ENCODE results near the gene OLFML2A.
"Not testable (repeated sequence)": the region's sequence is repeated elsewhere in the genome, so short reads cannot be mapped to it uniquely, and the experiment has no call there.

OLFML2A gene

GRCh38 chr9:124761710-124762109, 15.2 kb upstream of the OLFML2A start:
- no peak for DNase-seq

DNA sequence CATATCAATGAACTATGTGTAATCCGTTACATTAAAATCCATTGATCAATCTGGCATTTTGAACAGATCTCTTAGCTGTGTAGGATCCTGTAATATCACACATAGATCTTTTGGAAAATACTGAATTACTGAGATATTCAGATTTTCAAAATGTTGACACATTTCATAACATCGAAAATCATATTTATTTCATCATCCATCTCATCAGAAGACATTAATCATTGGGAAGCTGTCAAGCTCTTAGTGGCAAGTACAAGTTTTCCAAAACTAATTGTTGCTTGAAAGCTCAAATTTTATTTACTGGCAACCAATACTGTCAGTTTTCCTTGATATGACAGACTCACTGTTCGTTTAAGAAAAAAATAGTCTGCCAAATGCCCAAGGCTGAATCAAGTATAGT, 14.3 kb upstream of the OLFML2A start:
- DNase-seq, result no peak

- no peak for DNase-seq
Observed at GRCh38 chr9:124764774-124765438, 12.0 kb upstream of the OLFML2A start.

DNA sequence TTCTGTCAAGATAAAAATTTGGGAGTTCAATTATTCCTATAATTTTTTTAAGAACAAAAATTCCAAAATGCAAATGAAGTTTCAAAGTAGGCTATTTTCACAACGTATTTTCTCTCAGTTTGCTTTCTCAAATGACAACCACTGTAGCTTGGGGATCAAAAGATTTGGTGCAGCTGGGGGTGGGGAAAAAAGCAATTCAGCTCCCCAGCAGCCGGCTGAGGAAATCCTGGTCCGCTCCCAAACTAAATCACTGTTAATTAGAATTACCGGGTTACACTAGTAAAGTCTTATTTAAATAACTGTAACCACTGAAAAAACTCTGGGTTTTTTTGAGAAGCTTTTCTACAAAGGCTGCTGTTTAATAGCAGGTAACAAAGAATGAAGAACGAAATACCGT, 11.5 kb upstream of the OLFML2A start:
- no peak for DNase-seq

- DNase-seq, result no peak
Observed at GRCh38 chr9:124766326-124766725, 10.6 kb upstream of the OLFML2A start.

- DNase-seq, result no peak
Observed at GRCh38 chr9:124766815-124767554, 9.9 kb upstream of the OLFML2A start.

GRCh38 chr9:124767821-124768220, 9.1 kb upstream of the OLFML2A start:
- DNase-seq, result no peak

DNA sequence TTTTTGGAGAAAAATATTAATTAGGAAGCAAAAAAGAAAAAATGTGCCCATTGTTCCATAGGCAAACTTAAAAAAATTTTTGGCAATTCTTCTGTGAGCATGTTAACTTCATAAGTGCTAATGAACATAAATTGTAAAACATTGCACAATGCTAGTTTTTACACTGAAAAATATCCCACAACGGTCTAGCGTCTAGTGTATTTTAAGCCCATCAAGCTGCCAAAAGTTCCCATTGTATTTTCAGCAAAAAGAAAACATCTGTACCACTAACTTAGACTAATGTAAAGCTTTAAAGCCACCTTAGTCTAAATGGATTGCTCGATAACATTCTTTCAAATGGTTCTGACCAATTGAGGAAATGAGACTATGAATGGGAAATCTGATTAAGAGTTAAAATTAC, 8.6 kb upstream of the OLFML2A start:
- no peak for DNase-seq

GRCh38 chr9:124768750-124769548, 8.0 kb upstream of the OLFML2A start:
- no peak for DNase-seq

DNA sequence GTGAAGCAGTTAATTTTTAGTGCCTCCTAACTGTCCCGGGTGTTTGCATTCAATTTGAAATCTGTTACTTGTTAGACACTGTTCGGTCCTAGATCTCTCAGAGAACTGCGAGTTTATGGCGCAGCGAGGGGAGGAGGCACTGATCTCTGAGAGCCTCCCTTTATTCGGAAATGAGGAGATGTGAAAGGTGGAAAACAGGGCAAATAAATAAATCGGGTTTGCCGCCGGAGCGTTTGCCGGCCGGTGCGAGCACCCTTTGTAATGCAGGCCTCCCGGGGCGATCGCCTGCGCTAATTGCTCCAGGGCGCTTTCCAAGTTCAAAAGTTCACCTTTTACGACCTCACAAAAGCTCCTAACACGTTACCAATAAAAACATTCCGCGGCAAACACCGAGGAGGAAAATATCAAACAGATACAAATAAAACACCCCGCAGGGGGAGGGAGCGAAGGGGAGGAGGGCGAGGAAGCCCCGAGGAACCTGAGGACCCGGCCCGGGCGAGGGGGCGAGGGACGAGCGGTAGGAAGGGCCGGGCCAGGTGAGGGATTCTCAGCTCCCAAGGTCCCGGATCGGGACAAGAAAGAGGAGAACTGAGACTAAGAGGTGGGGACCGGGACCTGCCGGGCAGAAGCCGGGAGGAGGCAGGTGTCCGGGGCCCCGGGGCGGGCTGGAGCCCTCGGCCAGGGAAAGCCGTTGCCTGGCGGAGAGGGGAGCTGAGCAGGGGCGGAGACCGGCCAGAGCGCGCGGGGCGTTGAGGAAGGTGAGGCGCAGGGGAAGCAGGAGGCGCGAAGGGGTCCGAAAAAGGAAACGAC, 7.2 kb upstream of the OLFML2A start:
- peak; percentile 24 for DNase-seq

DNA sequence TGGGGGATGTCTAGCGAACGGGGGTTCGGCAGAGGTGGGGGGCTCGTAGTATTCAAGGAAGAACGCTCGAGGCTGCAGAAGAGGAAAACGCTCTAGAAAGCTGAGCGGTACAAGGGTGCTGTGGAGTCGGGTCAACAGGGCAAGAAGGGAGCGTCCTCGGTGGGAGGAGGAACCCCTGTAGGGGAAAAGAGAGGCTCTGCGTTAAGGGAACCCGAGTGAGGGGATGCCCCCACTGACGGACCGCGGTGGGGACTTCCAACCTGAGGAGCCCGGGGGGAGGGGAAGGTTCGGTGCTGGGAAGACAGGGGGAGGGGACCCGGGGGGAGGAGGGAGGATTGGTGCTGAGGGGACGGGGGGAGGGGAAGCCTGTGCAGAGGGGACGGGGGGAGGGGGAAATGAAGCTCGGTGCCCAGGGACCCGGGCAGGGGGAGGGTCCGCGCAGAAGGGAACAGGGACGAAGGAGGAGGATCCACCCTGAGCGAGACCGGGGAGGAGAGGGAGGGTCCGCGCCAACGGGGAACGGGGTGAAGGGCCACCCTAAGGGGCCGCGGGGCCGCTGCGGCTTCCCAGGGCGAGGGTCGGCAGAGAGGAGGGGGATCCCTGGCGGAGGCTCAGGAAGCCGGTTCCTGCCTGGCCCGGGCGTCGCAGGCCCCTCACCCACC, 6.4 kb upstream of the OLFML2A start:
- peak; percentile 20 for DNase-seq

DNA sequence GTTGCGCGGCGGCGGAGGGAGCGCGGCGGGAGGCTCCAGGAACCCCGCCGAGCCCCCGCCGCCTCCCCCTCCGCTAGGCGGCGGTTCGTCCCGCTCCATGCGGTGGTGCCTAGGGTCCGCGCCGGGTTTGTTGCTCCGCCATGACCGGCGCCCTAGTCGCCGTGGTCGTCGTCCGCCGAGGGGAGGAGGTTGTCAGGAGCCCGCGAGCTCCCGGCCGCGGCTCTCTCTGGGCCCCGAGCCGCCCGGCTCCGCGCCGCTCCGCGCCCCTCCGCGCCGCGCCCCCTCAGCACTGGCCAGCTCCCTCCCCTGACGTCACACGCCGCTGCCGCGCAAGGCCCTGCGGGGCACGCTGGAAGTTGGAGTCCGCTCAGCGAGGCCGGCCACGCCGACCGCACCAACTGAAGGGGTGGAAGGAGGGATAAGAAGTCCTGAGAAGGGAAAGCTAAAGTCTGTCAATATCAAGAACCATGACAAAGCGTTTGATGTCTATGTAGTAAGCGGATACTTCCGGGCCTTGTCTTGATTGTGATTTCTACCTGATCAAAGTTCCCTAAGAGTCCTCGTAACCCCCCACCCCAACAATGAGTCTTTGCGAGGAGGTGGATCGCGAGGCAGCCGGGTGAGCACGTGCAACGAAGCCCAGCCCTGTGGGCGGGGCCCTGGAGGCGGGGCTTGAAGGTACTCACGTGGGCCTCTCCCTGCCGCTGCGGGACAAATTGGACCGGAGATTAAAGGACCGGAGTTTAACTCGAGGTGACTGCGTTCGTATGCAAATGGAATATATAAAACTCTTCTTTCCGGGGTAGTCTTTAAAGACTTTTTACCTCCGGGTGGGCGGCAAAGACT, 5.7 kb upstream of the OLFML2A start, which contains the start of gene NR6A1:
Gene NR6A1, minus strand, starts transcription at position 291 of the 846 bp plus-strand sequence.
- DNase-seq, result peak; percentile 97

GRCh38 chr9:124771867-124772679, 4.9 kb upstream of the OLFML2A start:
- peak; percentile 54 for DNase-seq

DNA sequence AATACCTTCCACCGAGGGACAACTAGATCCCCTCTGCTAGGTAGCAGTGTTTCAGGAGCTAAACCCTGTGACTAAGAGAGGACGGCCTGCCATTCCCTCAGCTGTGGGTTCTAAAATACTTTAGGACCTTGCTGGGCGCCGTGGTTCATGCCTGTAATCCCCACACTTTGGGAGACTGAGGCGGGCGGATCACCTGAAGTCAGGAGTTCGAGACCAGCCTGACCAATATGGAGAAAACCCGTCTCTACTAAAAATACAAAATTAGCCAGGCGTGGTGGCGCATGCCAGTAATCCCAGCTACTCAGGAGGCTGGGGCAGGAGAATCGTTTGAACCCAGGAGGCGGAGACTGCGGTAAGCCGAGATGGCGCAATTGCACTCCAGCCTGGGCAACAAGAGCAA, 4.1 kb upstream of the OLFML2A start:
- DNase-seq, result not testable (repeated sequence)

GRCh38 chr9:124773473-124774128, 3.3 kb upstream of the OLFML2A start:
- DNase-seq, result no peak

DNA sequence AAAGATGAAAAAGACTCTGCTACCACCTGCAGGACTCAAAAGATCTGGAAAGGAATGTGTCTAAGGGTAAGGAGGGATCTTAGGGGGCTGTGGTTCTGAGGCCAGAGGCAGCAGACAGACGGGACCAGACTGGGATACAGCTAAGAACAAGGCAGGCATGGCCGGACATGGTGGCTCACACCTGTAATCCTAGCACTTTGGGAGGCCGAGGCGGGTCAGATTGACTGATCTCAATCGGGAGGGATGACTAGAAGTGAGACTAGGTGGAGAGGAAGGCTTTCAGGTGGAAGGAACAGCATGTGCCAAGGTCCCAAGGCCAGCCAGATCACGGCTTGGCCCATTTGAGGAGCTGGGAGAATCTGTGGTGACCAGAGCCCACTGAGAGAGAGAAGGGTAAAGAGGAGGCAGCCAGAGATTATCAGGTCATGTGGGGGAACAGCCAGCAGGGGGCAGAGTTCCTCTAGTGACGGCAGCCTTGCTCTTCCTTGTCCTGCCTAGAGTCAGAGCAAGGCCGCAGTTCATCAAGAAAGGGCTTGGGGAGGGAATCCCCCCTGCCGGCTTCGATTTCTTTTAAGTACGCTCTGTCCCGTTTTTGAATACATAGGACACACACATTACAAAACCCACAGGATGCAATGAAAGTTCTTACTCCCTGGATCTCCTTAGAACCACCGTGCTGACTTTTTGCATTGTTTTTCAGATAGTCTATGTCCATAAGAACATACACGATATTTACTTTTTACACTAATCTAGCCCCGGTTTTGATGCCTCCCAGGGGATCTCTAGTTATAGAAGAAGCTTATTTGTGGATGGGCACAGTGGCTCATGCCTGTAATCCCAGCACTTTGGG, 2.6 kb upstream of the OLFML2A start:
- DNase-seq, result peak; percentile 88

DNA sequence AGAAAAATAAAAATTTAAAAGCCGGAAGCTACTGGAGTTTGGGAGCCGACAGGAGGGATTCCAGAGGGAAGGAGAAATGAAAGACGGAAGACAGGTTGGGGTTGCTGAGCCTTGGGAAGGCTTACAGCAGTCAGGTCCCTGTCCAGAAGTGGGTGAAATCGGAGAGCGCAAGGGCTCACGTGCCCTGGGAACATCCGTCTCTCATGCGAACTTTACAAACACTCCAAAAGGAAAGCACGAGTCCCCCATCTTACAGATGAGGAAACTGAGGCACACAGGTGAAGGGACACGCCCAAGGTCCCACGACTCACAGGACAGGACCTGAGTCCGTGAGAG, 347 bp upstream of the OLFML2A start:
- DNase-seq, result no peak

DNA sequence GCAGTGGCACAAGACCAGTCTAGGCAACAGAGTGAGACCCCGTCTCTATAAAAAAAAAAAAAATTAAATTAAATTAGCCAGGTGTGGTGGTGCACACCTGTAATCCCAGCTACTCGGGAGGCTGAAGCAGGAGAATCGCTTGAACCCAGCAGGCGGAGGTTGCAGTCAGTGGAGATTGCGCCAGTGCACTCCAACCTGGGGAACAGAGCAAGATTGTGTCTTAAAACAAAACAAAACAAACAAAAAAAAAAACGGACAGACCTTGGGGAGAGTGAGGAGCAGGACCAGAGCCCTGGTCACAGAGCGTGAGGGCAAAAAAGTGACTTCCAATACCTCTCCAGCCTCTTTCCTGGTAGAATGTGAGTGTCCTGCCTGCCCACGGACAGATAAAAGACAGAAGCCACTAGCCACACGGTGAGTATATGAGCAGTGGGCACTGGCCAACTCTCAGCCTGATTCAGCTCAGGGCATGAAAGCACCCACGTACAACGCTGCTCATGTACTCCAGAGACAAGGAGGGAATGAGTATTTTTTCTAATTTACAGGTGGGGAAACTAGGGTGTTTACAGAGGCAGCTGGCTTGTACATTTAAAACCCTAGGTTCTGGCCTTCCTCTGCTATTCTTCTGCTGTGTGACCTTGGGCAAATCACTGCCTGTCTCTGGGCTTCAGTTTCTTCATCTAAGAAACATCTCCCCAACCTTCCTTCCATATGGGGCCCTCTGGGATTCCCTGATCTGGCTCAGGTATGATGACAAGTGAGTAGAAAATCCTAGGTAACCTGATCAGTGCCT, 1.8 kb downstream of the OLFML2A start:
- DNase-seq, result no peak
